Measurements from ENCODE around the gene FBXO34.
"Not testable (repeated sequence)": the region's sequence is repeated elsewhere in the genome, so short reads cannot be mapped to it uniquely, and the experiment has no call there.

FBXO34 gene

DNA sequence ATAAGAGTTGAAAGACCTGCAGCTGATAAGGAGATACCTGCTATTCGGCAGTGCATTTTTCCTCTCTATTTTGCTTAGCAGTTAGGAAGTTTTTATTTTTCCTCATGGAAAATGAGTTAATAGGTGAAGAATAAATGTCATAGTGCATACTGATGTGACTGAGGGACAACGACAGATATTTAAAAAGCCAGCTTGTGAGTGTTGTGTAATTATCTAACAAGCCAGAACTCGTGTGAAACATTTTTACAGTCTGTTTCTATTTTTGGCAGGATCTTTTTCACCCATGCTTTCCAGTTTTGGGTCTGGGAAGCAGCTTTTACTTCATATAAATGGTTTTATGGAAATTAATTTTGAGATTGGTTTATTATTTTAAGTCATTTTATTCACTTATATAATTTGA, 2.9 kb downstream of the FBXO34 start:
- no peak for DNase-seq

DNA sequence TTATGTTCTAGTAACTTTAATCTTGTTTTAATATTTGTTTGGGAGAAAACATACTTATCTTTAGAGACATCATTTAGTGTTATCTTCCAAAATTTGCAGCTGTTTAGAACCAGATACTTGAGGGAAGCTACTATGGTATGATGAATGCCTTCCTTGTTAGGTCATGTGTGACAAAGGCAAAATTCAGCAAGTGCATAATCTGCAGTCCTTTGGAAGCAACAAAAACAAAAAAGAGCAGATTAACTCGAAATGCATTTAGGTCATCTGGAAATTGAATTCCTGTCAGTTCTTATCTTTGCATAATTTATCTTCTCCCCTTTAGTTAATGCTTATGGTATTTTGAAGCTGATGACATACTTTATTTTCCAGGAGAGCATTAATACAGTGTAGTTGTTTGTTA, 3.5 kb downstream of the FBXO34 start:
- no peak for DNase-seq

DNA sequence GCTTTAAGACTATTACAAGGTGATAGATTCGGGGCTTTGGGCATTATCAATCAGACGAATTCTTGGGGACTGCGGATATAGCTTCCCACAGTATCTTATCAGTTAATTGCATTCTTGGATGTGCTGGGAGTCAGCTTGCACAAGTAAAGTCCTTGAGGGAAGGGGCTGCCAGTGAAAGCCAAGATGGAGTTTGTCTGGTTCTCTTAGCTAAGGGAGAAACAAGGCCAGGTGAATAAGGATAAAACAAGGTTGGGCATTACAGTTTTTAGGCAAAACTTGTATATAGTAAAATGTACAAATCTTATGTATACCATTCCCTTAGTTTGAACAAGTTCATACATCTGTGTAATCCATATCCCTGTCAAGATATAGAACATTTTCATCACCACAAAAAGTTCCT, 5.5 kb downstream of the FBXO34 start:
- no peak for DNase-seq

DNA sequence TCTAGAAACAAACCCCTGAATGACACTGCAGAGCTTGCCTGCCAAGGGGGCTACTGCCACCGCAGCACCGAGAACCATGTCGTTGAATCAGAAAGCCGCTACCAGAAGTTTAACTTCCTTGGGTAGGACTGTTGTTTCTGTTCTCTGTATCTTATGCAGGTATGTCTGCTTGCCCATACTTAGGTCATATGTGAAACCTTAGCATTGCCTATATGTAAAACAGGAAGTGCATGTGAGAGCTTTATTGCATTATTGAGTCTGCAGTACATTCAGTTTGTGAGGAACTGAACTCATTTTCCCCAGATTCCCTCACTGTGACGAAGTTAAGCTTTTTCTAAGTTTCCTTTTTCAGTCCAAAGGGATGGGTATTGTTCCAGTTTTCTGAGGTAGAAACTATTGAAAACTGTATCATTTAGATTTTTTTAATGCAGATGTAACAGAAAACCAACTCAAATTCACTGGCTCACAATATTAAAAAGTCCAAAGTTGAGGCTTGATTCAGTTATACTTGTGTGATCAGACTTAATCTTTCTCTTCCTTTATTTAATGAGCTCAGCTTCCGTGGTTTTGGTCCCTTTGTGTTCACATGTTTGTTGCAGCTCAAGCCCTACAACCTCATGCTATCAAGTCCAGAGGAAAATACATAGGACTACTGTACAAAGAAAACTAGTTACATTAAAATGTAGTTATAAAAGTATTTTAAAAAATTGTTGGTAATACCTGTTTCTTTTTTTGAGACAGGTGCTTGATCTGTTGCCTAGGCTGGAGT, 6.9 kb downstream of the FBXO34 start:
- DNase-seq, result no peak

DNA sequence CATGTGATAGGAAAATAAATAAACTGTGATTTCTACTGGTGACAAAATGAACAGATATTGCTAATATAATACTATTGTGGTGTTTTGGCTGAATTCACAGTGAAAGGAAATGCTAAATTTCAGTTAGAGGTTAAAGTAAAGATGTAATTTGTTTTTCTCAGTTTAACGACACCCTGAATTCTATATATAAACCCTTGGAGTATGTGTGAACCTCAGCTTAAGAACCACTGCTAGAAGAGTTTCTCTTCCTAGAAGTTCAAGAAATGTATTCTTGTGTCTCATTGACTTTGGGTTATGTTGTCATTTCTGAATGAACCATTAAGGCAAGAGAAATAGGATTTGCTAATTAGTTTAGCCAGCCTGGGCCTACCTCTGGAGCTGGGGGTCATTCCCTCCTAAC, 8.2 kb downstream of the FBXO34 start:
- no peak for DNase-seq

DNA sequence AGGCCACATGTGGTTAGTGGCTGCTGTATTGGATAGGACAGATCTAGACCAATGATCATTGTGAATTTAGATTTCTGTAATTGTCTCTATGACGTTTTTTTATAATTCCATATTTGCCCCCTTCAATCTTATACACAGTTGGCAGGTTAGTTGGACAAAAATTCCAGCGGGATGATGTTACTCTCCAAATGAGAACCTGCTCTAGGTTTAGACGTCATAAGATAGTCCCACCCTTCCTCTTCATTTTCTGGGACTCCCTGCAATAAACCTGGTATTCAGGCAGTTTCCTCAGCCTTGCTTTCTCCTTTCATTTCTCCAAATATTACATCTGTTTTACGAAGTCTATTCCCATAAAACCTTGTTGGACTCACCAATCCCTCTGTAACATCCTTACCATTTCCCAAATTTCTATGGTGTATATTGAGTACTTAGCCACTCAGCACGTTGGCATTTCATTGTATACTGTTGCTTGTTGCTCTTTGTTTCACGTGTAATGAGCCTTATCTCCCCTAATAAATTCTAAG, 10.2 kb downstream of the FBXO34 start:
- no peak for DNase-seq

DNA sequence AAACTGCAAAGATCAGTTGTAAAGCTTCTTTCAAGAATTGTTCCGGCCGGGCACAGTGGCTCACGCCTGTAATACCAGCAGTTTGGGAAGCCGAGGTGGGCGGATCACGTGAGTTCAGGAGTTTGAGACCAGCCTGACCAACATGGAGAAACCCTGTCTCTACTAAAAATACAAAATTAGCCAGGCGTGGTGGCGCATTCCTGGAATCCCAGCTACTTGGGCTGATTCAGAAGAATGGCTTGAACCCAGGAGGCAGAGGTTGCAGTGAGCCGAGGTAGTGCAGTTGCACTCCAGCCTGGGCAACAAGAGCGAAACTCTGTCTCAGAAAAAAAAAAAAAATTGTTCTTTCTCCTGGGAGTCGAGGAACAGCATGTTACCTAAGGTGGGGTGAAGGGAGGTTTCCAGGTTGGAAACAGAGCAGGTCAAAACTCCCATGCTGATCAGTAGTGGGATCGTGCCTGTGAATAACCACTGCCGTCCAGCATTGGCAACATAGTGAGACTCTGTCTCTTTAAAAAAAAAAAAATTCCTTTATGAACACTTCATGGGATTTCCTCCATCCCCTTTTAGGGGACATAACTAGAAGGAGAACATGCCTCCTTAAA, 13.9 kb downstream of the FBXO34 start:
- no peak for DNase-seq

DNA sequence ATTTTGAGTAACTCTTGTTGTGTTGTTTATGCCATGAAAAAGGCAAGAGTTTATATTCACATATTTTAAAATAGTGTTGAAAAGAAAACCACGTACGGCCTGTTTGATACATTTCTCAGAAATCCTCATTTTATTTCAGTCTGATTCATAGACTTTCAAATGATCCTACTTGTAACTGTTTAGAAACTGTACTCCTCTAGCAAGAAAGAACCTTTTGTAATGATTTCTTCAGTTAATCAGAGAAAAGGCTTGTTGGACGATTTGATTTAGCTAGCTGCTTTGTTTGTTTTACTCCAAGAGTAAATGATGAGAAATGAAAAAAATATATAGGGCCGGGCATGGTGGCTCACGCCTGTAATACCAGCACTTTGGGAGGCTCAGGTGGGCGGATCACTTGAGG, 17.2 kb downstream of the FBXO34 start:
- no peak for DNase-seq

DNA sequence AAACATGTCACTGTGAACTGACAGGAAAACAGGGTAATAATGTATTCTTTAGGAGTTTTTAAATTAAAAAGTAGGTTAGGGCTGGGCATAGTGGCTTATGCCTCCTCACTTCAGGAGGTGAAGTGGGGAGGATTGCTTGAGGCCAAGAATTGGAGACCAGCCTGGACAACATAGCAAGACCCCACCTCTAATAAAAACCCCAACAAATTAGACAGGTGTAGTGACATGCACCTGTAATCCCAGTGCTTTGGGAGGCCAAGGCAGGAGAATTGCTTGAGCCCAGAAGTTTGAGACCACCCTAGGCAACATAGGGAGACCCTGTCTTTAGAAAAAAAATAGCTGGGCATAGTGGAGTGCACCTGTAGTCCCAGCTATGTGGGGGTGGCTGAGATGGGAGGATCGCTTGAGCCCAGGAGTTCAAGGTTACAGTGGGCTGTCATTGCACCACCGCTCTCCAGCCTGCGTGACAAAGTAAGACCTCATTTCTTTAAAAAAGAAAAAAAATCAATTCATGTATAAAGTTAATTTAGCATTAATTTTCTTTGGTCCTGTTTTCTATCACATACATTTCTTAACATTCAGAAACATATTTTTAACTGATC, 20.4 kb downstream of the FBXO34 start:
- no peak for DNase-seq

DNA sequence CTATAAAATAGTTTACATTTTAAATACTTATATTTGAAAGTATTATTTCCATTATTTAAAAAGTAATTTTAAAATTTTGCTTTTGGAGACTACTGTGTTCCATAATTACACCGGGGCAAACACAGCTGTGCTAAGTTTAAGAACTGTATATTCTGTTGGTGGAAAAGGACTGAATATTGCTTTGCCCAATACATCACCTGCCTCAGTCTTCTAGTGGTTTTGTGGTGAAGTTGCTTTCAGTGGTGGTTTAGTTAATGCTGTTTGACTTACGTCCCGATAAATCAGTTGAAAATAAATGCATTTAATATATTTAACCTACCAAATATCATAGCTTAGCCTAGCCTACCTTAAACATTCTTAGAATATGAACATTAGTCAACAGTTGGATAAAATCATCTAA, 23.4 kb downstream of the FBXO34 start:
- no peak for DNase-seq

DNA sequence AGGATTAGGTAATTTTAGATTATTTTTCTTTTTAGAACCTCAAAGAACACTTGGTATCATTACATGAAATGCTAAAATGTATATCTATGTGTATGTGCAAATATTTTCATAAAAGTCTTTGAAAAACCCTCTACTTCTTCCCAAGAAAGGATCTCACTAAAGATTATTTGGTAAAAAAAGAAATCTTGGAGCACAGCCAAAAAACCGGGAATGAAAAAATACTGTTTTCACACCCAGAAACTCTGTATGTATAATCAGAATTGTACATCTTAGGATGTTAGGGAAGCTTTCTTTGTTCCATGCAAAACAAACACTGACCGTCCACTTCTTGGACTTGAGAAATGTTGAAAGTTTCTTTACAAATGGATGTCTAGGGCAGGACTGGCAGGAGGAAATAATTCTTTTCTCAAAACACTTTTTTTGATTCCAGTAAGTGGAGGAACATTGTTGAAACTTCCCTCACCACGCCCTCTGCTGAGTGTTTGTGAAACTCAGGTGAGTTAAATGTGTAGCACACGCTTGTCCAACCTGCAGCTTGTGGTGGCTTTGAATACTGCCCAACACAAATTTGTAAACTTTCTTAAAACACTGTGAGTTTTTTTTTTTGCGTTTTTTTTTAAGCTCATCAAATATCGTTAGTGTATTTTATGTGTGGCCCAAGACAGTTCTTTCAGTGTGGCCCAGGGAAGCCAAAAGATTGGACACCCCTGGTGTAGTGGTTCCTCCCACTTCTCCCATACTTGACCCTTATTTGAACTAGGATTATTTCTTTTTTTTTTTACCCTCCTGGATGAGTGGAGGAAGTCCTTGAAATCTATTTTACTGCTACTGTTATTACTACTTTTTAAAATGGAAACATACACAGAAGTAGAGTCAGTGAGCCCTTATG, 26.6 kb downstream of the FBXO34 start:
- DNase-seq, result peak; percentile 46

DNA sequence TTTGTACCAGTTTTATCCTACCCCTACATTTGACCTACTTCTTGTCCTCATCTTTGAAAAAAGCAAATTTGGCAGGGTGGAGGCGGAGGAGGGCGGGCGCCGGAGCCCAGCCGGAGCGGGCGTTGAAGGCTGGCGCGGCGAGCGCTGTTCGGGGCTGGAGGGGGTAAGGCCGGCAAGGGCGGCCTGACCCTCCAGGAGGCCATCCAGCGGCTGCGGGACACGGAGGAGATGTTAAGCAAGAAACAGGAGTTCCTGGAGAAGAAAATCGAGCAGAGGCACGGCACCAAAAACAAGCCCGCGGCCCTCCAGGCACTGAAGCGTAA, 27.2 kb downstream of the FBXO34 start:
- no peak for DNase-seq

DNA sequence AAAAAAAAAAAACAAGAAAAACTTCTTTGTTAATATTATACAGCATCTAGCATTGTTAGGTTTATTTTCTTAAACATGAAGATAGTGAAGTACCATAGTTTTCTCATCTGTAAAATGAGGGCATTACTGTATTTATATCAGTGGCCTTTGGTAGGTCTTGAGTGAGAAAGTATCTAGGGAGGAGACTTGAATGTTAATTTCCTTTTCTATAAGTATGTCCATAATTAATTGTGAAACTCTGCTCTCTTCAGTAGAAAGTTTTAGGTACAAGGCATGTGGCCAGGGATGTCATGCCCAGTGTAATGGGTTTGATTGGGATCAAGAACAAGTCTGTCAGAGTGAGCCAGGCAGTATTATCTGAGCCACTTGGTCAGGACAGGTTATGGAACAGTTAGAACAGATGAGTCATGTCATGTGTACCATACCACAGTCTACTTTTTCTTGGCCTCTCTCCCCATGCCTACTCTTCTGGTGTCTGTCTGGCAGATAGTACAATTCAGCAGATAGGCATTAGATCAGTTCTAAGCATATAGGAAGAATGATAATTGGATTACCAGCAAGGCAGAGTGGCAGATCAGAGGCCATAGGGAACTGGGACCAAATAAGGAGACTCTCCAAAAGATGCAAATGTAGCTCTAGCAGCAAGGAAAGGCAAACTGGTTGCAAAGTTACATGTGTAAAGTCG, 30.4 kb downstream of the FBXO34 start:
- DNase-seq, result no peak

DNA sequence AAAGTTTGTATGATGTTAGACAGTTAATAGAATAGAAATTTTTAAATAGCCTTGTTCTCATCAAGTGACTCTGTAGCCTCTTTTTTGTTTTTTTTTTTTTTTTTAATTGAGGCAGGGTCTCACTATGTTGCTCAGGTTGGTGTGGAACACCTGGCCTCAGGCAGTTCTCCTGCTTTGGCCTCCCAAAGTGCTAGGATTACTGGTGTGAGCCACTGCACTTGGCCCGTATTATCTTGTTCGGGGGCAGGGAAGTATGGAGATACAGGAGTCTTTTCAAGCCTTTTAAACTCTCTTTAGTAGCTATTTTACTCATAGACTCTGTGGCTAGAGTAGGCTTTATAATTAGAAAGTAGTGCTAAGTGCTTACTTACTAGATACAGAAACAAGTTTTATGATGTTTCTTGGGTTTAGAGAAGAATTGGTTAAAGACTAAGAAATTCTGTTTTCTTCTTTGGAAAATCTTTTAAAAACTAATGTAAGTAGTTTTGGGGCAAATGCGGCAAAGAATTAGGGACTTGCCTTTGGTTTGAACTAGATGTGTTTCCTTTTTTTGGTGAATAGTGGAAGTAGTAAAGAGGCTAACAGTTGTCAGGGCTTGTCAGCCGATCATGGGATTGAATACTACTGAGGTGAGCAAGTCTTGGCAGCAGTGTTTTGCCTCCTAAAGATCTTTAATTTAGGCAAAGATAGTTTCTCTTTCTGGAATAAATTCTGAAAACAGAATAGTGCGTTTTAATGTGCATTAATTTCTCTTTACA, 31.3 kb downstream of the FBXO34 start:
- no peak for DNase-seq

DNA sequence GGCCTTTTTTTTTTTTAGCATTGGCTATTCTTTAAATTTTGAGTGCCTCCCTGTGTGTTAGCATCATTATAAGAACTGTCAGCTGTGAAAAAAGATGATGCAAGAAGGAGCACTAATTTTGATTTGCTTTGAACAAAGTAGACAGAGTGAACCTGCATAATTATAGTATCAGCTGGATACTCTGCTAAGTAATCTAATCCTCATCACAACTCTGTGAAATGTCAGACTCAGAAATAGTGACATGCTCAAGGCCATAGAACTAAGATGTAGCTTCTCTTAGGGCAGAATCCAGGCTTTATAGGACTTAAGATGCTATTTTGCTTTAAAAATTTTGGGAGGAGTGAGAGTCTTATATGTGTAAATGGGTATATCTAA, 31.9 kb downstream of the FBXO34 start:
- DNase-seq, result no peak

DNA sequence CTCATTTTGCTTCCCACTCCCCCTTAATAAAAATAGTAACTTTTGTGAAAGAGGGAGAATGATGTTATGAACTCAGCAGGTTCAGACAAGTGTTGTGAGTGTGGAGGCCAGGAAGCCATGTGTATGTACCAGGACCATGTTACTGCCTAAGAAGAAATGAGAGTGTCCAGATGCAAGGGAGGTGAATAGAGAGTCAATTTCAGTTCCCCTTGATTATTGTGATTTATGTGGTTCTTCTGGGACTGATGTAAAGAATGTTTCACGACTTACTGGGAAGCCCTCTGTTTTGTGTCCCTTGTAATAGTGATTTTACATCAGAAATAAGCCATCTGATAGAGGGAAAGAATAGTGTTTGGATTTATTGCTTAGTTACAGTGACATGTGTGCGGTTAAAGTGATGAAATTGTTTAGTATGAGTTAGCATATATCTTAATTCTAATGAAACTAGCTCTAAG, 32.5 kb downstream of the FBXO34 start:
- no peak for DNase-seq

DNA sequence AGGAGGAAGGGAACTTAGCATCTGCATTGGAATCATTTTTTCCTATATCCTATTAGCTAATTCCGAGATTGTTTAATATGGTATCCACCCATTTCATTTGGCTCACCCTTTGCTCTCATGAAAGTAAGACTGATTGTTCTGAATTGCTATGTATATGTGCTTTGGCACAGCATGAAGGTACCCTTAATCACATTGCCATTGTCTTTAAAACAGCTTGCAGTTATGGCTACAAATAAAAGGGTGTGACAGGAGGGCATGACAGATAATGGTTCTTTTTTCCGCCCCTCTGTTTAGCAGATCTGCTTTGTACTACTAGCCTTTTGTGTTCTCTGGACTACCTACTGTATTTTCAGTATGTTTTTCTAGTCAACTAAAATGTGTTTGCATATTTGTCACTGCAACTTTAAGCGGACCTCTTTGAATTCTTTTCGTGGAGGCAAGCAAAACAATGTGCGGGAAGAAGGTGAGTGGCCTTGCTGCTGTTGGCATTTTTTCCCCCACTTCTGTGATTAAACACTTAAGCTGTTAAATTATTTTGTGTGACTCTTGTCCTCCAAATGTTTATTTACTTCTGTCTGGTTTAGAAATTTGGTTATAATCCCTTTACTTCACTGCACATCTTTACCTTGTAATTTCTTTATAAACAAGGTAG, 35.8 kb downstream of the FBXO34 start:
- no peak for DNase-seq

DNA sequence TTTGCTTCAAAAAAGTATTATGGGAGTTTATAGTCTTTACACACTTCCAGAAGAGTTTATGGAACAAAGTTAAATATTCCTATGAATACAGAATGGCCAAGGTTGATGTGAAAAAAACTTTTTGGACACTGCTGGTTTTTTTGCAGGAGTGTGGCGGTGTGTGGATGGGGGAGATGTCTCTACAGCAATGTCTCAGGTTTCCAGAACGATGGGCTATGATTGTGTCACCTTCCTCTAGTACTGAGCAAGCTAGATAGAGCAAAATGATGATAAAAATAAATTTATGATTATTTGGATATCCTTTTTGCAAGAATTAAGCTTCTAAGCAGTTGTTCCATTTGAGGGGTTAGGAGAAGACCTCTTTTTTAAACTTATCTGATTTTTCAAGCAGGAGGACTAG, 37.9 kb downstream of the FBXO34 start:
- no peak for DNase-seq

DNA sequence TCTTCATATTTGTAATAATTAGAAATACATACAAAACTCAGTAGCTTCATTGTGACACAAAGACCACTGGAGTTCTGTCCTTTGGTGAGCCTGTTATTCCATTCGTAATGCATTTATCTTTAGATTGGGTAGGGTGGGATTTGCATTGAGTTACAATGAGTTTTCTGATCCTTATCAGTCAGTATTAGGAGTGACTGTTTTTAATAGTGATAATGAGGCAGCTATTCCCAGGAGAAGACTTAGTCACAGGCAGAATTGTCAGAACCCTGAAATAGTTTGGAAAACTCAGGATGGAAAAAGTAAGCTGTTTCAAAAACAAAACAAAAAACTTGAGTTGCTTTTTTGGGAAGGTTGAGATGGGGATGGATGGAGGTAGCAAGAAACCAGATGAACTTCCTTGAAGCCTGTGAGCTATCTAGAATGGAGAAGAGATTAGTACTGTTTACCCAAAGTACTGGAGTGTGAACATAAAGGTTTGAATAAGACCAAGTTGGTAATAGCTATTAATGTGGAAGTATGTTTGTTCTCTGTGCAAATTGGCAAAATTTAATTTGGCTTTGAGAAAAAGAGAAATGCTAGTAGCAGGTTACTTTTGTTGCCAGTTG, 38.6 kb downstream of the FBXO34 start:
- no peak for DNase-seq

DNA sequence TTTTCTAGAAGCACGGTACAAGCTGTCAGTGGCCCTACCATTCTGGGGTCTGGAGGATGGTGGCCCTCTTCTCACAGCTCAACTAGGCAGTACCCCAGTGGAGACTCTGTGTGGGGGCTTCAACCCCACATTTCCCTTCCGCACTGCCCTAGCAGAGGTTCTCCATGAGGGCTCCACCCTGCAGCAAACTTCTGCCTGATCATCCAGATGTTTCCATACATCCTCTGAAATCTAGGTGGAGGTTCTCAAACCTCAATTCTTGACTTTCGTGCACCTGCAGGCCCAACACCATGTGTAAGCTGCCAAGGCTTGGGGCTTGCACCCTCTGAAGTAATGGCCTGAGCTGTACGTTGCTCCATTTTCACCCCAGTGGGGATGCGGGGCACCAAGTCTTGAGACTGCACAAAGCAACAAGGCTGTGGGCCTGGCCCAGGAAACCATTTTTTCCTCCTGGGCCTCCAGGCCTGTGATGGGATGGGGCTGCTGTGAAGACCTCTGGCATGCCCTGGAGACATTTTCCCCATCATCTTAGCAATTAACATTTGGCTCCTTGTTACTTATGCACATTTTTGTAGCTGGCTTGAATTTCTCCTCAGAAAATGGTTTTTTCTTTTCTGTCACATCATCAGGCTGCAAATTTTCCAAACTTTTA, 41.3 kb downstream of the FBXO34 start:
- not testable (repeated sequence) for DNase-seq
